K562 (cell line): ENCODE data around the gene SDE2. TPM values are rescaled to one million over a fixed set of nuclear protein-coding genes. Genes with fewer than 3 reads are reported as not detected.

Experiments used
- ATF7 ChIP-seq: fragments of 450-650 bp; IDR thresholded peaks from 2 replicates; pipeline ENCODE4 v1.7.1; 2014; ENCODE audit warnings: mild to moderate bottlenecking, moderate library complexity
- BMI1 ChIP-seq: fragments of 150-350 bp; IDR thresholded peaks from 2 replicates; pipeline ENCODE4 v1.6.1; 2014; ENCODE audit warnings: low read length
- C11orf30 ChIP-seq: fragments of 450-650 bp; IDR thresholded peaks from 2 replicates; pipeline ENCODE4 v1.6.1; 2016; ENCODE audit warnings: low read depth, mild to moderate bottlenecking
- CBFA2T2 ChIP-seq: fragments of 450-650 bp; conservative IDR thresholded peaks from 2 replicates; pipeline ENCODE4 v1.6.1; 2017; ENCODE audit warnings: mild to moderate bottlenecking
- CBX8 ChIP-seq: fragments of 200-600 bp; sonication (generic); IDR thresholded peaks from 2 replicates; pipeline ENCODE4 v1.6.1; 2012; ENCODE audit warnings: borderline replicate concordance, mixed run types, low read depth, mild to moderate bottlenecking, moderate library complexity, mixed read lengths, low read length, control low read depth, inconsistent platforms; ENCODE audit not compliant: poor library complexity, severe bottlenecking; ENCODE audit errors: extremely low read depth
- COPS2 ChIP-seq: fragments of 450-650 bp; conservative IDR thresholded peaks from 2 replicates; pipeline ENCODE4 v1.6.1; 2016; ENCODE audit warnings: mild to moderate bottlenecking, moderate library complexity
- EHMT2 ChIP-seq: fragments of 450-650 bp; IDR thresholded peaks from 2 replicates; pipeline ENCODE4 v1.6.1; 2018; ENCODE audit warnings: antibody characterized with exemption
- GTF2F1 ChIP-seq: IDR thresholded peaks from 2 replicates; pipeline ENCODE4 v1.6.1; 2011; ENCODE audit warnings: low read depth, low read length, improper control_type of control experiment
- HNRNPUL1 ChIP-seq: fragments of 200-400 bp; formaldehyde crosslinking; IDR thresholded peaks from 2 replicates; pipeline ENCODE4 v1.6.1; 2017; ENCODE audit warnings: low read length
- LEF1 ChIP-seq: fragments of 450-650 bp; IDR thresholded peaks from 2 replicates; pipeline ENCODE4 v1.6.1; 2016; ENCODE audit warnings: mild to moderate bottlenecking
- MECOM ChIP-seq: fragments of 250-450 bp; sonication (Bioruptor Pico); IDR thresholded peaks from 2 replicates; pipeline ENCODE4 v1.8.0; 2022; ENCODE audit warnings: inconsistent platforms
- POLR2AphosphoS2 ChIP-seq: IDR thresholded peaks from 2 replicates; pipeline ENCODE4 v1.6.1; 2012; ENCODE audit warnings: low read length, improper control_type of control experiment
- POLR2B ChIP-seq: fragments of 450-650 bp; IDR thresholded peaks from 2 replicates; pipeline ENCODE4 v1.6.1; 2018; ENCODE audit warnings: low read depth; ENCODE audit not compliant: partially characterized antibody
- RFX1 ChIP-seq: fragments of 450-650 bp; IDR thresholded peaks from 2 replicates; pipeline ENCODE4 v1.6.1; 2016; ENCODE audit warnings: mild to moderate bottlenecking, moderate library complexity
- SMARCC2 ChIP-seq: fragments of 450-650 bp; IDR thresholded peaks from 2 replicates; pipeline ENCODE4 v1.6.1; 2017; ENCODE audit warnings: antibody characterized with exemption, moderate library complexity, mild to moderate bottlenecking, low read depth
- TAF15 ChIP-seq: fragments of 200-400 bp; formaldehyde crosslinking; IDR thresholded peaks from 2 replicates; pipeline ENCODE4 v1.6.1; 2017; ENCODE audit warnings: mild to moderate bottlenecking, low read depth, low read length, moderate library complexity
- TCF7L2 ChIP-seq: fragments of 150-350 bp; IDR thresholded peaks from 2 replicates; pipeline ENCODE4 v1.6.1; 2016; ENCODE audit warnings: low read depth, mild to moderate bottlenecking, low read length, moderate library complexity
- THRB ChIP-seq: fragments of 450-650 bp; formaldehyde crosslinking; conservative IDR thresholded peaks from 2 replicates; pipeline ENCODE4 v1.4.0; 2022; ENCODE audit warnings: mild to moderate bottlenecking, missing genetic modification characterization
- ZNF212 ChIP-seq: fragments of 450-650 bp; formaldehyde crosslinking; IDR thresholded peaks from 2 replicates; pipeline ENCODE4 v1.4.0; 2020; ENCODE audit warnings: mild to moderate bottlenecking
- ZNF263 ChIP-seq: sonication (generic); formaldehyde crosslinking; IDR thresholded peaks from 2 replicates; pipeline ENCODE4 v1.8.0; 2022; ENCODE audit warnings: mild to moderate bottlenecking, missing genetic modification reagents, borderline replicate concordance
- ZNF324 ChIP-seq: fragments of 250-450 bp; sonication (Bioruptor Pico); IDR thresholded peaks from 2 replicates; pipeline ENCODE4 v1.4.0; 2020; ENCODE audit warnings: mild to moderate bottlenecking
- ZNF561 ChIP-seq: fragments of 450-650 bp; formaldehyde crosslinking; conservative IDR thresholded peaks from 2 replicates; pipeline ENCODE4 v1.4.0; 2020; ENCODE audit warnings: mild to moderate bottlenecking, moderate library complexity
- ZSCAN32 ChIP-seq: fragments of 450-650 bp; formaldehyde crosslinking; IDR thresholded peaks from 2 replicates; pipeline ENCODE4 v1.4.0; 2020; ENCODE audit warnings: mild to moderate bottlenecking, moderate library complexity
- polyA plus RNA-seq, 8 experiments: library from polyadenylated mRNA; depleted of rRNA in 4 of 8; stranded (reverse) in 5 of 8; unstranded in 3 of 8; fragments of >200 nt; fragmentation: Nextera tagmentation in 2 of 8; fragmentation: Illumina TruSeq in 1 of 8; extraction: Ambion mirVana in 2 of 8; extraction: Trizol in 1 of 8; gene quantifications; 2 replicates each; pipeline versions ENCODE4 v1.2.1 to v1.2.3, GENCODE V29; 2011 to 2014; ENCODE audit warnings: inconsistent platforms in 1 of 8, missing spikeins in 1 of 8
- total RNA-seq, 7 experiments: library from RNA; depleted of rRNA in 6 of 7; stranded (reverse); fragments of >200 nt in 6 of 7; fragmentation: Illumina TruSeq in 2 of 7; extraction: Trizol in 2 of 7; gene quantifications; 2 replicates each; pipeline versions ENCODE4 v1.2.1 to v1.2.3, GENCODE V29; 2011 to 2021; ENCODE audit warnings: low replicate concordance in 1 of 7
- TF ChIP-seq, protein P1 (sequence below): sonication (generic); formaldehyde crosslinking; IDR thresholded peaks from 2 replicates; pipeline ENCODE4 v1.8.0; 2022; ENCODE audit warnings: missing genetic modification reagents, mild to moderate bottlenecking, moderate library complexity, borderline replicate concordance
- TF ChIP-seq, protein P2 (sequence below), 2 experiments: fragments of 200-800 bp in 1 of 2; sonication (Bioruptor generic) in 1 of 2; sonication (generic) in 1 of 2; formaldehyde crosslinking in 1 of 2; IDR thresholded peaks in 1 of 2; conservative IDR thresholded peaks in 1 of 2; 2 replicates each; pipeline versions ENCODE4 v1.5.0 to v1.6.1; 2016 to 2020; ENCODE audit warnings: missing compliant biosample characterization in 1 of 2, missing genetic modification characterization in 1 of 2, missing genetic modification reagents in 1 of 2

Gene SDE2
- total and polyA plus RNA-seq, 9 of the 15 experiments (the other 6 are each of a cell fraction or from before 2014, with no cell fraction given), result 14.3 to 62.3 (median 46.0) TPM

GRCh38 chr1:226002667-226003501, 3.7 kb upstream of the SDE2 start (continued):
- TF ChIP-seq CBX8 (no peak), GTF2F1 (peak; percentile 80; the same call in 1 of the 2 replicates), ATF7 (peak; percentile 65; the same call in 1 of the 2 replicates), RFX1 (peak; percentile 21; the same call in 1 of the 2 replicates), EHMT2 (peak; percentile 92; the same call in 1 of the 2 replicates), LEF1 (peak; percentile 66), C11orf30 (peak; percentile 94), TCF7L2 (no peak), POLR2AphosphoS2 (peak; percentile 70; the same call in 1 of the 2 replicates), ZNF263 (peak; percentile 47; the same call in 1 of the 2 replicates), TAF15 (no peak), ZNF212 (CRISPR knock-in tag) (peak; percentile 45; the same call in 1 of the 2 replicates), POLR2B (peak; percentile 89), ZNF324 (CRISPR knock-in tag) (no peak), ZNF561 (CRISPR knock-in tag) (no peak), HNRNPUL1 (no peak), BMI1 (no peak), CBFA2T2 (peak; percentile 93), MECOM (CRISPR knock-in tag) (no peak; the same call in 1 of the 2 replicates), ZSCAN32 (CRISPR knock-in tag) (no peak), SMARCC2 (peak; percentile 68; the same call in 1 of the 2 replicates), COPS2 (no peak), THRB (CRISPR knock-in tag) (no peak)
- TF ChIP-seq, protein P1, sequence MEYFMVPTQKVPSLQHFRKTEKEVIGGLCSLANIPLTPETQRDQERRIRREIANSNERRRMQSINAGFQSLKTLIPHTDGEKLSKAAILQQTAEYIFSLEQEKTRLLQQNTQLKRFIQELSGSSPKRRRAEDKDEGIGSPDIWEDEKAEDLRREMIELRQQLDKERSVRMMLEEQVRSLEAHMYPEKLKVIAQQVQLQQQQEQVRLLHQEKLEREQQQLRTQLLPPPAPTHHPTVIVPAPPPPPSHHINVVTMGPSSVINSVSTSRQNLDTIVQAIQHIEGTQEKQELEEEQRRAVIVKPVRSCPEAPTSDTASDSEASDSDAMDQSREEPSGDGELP (CRISPR knock-in tag), result peak; percentile 87
- TF ChIP-seq, protein P2, sequence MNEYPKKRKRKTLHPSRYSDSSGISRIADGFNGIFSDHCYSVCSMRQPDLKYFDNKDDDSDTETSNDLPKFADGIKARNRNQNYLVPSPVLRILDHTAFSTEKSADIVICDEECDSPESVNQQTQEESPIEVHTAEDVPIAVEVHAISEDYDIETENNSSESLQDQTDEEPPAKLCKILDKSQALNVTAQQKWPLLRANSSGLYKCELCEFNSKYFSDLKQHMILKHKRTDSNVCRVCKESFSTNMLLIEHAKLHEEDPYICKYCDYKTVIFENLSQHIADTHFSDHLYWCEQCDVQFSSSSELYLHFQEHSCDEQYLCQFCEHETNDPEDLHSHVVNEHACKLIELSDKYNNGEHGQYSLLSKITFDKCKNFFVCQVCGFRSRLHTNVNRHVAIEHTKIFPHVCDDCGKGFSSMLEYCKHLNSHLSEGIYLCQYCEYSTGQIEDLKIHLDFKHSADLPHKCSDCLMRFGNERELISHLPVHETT (CRISPR knock-in tag; conservative IDR thresholded peaks at IDR 0.05 in 1 of 2, IDR thresholded peaks at IDR 0.05 in 1 of 2), result peak in 1 of 2 experiments; percentile 70; a peak in 2 of 4 replicates
